ENCODE measurements around the gene EVX2. TPM values are rescaled to one million over a fixed set of nuclear protein-coding genes. Genes with fewer than 3 reads are reported as not detected.

The EVX2 gene
- total RNA-seq, 8 experiments from 2014 or later: 0.04 to 0.21 (median 0.09) TPM; not detected in 1

- in situ Hi-C loops (cut with MboI; ENCODE audit: low pct_unique_long_range_greater_than_20kb in 2 of 9, low sequenced_read_pairs in 9 of 9, unreplicated experiment in 9 of 9): loop anchor here in 3 of 9 experiments (25.0 kb wide), 3 partner anchors 694 to 1644 kb away; no protein-coding TSS in a partner anchor
- no peak overlapping the region for H3K27ac ChIP-seq
Measured at GRCh38 chr2:176118601-176119339, 35.0 kb upstream of the EVX2 start.

DNA sequence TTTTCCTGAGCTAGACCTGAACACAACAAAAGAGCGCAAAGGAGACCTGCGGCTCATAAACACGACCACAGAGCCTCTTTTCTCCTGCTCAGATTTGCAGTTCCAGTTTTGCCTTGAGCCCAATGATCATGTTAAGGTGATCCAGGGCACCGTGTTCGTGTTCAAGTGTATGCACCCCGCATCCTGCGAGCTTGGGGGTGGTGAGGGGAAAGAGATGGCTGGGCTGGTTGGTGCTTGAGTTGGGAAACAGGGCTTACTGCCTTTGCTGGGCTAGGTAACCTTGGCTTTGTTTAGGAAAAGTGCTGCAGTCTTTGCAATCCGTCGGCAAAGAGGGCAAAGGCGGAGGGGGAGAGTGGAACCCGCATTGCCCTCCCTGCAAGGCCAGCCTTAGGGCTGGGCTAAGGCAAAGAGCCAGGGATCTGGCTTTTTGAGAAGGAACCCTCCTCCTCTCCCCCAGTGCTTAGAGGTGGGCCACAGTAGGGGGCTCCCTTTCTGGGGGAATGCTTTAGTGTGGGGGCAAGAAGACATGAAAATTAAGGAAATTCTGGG, 34.1 kb upstream of the EVX2 start:
- ATAC-seq (replicated peaks in 6 of 8): no peak
- in situ Hi-C loops (cut with MboI; ENCODE audit: low pct_unique_long_range_greater_than_20kb in 2 of 9, low sequenced_read_pairs in 9 of 9, unreplicated experiment in 9 of 9): loop anchor here in 3 of 9 experiments (25.0 kb wide), 3 partner anchors 694 to 1644 kb away; no protein-coding TSS in a partner anchor
- Histone ChIP-seq H3K4me1 (replicated peaks in 1 of 2) (no peaks in the 10 kb centered on the region), H3K27ac (no peak overlapping the region), H3K4me3 (no peak overlapping the region)
- 12 to 100% (median 27%) methylated on average over 1 to 7 of the region's 11 CpGs; no CpG with 5 or more reads in 5 of the 10 experiments for WGBS, 10 experiments

More at GRCh38 chr2:176118601-176119339, 35.0 kb upstream of the EVX2 start:
- no peak for ATAC-seq (replicated peaks in 6 of 8)
- Histone ChIP-seq H3K4me1 (replicated peaks in 1 of 2) (peaks cover 0 to 5% of the 10 kb centered on the region in 2 donors), H3K4me3 (no peak overlapping the region)
- 7 to 63% (median 25%) methylated on average over 3 to 23 of the region's 24 CpGs for WGBS, 10 experiments

DNA sequence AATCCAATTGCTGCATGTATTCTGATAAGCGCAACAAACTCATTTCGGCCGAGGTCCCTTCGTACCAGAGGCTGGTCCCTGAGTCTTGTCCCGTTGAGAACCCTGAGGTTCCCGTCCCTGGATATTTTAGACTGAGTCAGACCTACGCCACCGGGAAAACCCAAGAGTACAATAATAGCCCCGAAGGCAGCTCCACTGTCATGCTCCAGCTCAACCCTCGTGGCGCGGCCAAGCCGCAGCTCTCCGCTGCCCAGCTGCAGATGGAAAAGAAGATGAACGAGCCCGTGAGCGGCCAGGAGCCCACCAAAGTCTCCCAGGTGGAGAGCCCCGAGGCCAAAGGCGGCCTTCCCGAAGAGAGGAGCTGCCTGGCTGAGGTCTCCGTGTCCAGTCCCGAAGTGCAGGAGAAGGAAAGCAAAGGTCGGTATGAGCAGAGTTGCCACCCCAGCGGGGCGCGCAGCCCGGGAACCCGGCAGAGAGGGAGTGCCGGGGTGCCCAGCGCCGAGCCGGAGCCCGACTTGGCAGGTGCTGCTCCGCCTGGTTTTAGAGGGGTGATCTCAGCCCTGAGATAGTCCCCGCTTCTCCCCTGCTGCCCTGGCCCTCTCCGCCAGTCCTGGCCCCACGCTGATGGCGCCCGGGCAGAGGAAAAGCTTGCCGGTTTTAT, 33.5 kb upstream of the EVX2 start:
- WGBS, 10 experiments: 0 to 81% (median 58%) methylated on average over 1 to 17 of the region's 40 CpGs; no CpG with 5 or more reads in 2 of the 10 experiments
- in situ Hi-C loops (cut with MboI; ENCODE audit: low pct_unique_long_range_greater_than_20kb in 2 of 9, low sequenced_read_pairs in 9 of 9, unreplicated experiment in 9 of 9): loop anchor here in 3 of 9 experiments (25.0 kb wide), 3 partner anchors 695 to 1645 kb away; no protein-coding TSS in a partner anchor
- no peak overlapping the region for H3K4me3 ChIP-seq

DNA sequence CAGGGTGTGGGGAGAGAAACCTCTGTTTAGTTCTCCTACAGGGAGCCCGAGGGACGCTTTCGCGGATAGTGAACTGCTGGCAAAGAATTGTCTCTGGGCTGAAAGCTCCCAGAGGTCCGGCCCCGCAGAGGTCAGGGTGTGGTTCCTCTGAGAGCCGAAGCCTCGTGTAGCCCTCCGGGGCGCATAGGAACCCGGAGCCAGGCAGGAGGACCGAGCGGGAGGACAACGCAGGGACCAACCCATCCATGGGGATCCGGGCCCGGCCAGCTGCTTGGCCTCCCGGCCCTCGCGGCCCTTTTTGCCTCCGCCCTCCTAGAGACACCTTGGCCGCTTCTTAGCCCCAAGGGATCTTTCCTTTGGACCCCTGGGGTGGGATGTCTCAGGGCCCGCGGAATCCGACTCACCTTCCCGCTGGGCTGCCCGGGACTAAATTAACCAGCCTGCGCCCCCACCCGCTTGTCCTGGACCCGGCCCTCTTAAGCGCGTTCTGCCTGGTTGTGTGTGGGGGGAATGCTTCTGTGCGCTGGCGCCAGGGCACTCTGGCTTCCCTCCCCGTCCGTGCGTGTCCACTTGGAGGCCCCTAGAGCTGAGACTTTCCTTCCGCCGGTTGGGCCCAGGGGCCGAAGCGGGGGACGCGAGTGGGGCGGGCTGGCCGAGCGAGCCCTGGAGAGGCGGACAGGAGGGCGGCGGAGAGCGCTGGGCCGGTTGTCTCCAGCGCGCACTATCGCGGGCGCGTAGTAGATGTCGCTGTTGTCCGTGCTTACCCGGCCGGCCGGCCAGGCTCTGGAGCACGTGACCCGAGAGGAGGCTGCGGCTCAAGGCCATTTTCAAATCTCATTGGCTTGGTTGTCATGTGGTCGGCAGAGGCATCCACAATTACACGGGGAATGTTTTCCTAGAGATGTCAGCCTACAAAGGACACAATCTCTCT, 32.4 kb upstream of the EVX2 start, which contains the start of gene HOXD10:
HOXD10 (plus strand) TSS at position 896 of the 931 bp plus-strand sequence. CDS start 56 bp downstream, outside the sequence.
- 5 to 77% (median 21%) methylated on average over 3 to 19 of the region's 66 CpGs for WGBS, 10 experiments
- no peaks in the 10 kb centered on the region for H3K4me1 ChIP-seq (replicated peaks in 1 of 2)
- in situ Hi-C loops (cut with MboI; ENCODE audit: low pct_unique_long_range_greater_than_20kb in 2 of 9, low sequenced_read_pairs in 9 of 9, unreplicated experiment in 9 of 9): loop anchor here in 3 of 9 experiments (25.0 kb wide), 3 partner anchors 696 to 1646 kb away; no protein-coding TSS in a partner anchor
- ATAC-seq (replicated peaks in 6 of 8): peak; percentile 58 to 97 (median 96)
- H3K27ac ChIP-seq: no peak within 1 kb of the TSS
- peak within 1 kb of the TSS; percentile 15 to 38 (median 23) for H3K4me3 ChIP-seq

More for the DNA sequence above, 33.5 kb upstream of the EVX2 start:
- peak in 1 of 8 experiments; percentile 12 for ATAC-seq (replicated peaks in 6 of 8)
- Histone ChIP-seq H3K4me1 (replicated peaks in 1 of 2) (no peaks in the 10 kb centered on the region), H3K27ac (no peak overlapping the region)

DNA sequence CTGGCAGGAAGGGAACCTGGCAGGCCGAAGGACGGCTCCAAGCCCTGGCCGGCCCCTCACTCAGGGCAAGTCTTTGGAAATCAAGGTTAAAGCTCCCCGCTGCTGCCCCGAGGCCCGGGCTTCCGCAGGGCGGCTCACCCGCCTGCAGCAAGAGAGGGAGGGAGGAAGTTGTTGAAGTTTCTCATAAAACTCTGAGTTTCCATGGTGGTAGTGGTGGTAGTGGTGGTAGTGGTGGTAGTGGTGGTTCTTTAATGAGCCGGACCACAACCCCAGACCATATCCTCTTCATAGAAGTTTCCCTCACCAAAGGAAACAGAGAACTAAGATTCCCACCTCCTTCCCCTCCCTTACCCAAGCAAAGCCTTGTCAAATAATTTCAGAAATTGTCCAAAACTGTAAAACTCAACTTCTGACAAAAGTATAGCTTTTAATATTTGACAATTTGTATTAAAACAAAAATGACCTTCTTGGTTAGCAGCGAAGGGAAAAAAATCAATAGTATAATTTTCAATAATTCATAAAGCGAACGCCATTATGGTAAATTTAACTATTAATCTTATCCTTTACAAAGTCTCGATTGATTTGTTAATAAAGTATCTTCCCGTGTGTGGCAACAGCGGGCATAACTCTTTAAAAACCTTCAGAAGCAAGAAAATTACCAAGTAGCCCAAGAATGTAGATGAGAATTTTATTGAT, 31.3 kb upstream of the EVX2 start:
- ATAC-seq (replicated peaks in 6 of 8): no peak
- in situ Hi-C loops (cut with MboI; ENCODE audit: low pct_unique_long_range_greater_than_20kb in 2 of 9, low sequenced_read_pairs in 9 of 9, unreplicated experiment in 9 of 9): loop anchor here in 3 of 9 experiments (25.0 kb wide), 3 partner anchors 697 to 1647 kb away; no protein-coding TSS in a partner anchor
- 23 to 93% (median 56%) methylated on average over 6 to 16 of the region's 16 CpGs for WGBS, 10 experiments
- no peak overlapping the region for H3K27ac ChIP-seq
- no peaks in the 10 kb centered on the region for H3K4me1 ChIP-seq (replicated peaks in 1 of 2)
- no peak overlapping the region for H3K4me3 ChIP-seq

DNA sequence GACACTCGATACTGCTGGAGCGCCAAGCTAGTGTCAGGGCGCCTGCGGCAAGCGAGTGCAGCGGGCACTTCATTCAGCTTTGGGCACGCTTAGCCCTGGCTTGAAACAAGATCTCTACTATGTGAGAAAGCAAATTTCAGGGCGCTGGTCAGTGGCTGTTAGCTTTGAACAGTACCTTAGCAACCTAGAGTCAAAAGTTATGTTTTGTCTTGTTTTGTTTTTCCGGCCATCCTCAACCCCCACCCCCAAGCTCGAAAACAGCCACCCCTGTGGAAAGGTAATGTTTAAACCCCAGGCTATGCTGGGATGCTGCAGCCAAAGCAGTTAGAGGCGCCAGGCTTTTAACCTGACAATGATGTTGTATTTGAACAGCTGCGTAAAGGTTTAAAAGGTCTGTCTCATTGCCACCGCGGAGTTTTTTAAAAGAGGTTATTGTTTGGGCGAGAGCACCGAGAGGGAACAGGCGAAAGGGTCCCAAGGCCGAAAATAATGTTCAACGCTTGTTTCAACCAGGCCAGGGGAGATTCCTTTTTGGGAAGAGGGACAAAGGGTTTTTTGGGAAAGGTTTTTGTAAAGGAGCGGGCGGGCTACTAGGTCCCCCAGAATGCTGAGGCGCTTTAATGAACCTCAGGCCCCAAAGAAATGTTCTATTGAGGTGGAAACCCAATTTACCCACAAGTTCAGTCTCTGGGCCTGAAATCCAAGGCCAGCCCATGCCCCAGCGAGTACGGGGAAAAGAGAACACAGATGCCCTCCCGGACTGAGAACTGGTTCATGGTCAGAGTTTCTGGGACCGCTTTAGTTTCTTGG, 30.6 kb upstream of the EVX2 start:
- ATAC-seq (replicated peaks in 6 of 8): peak in 1 of 8 experiments; percentile 2
- in situ Hi-C loops (cut with MboI; ENCODE audit: low pct_unique_long_range_greater_than_20kb in 2 of 9, low sequenced_read_pairs in 9 of 9, unreplicated experiment in 9 of 9): loop anchor here in 3 of 9 experiments (25.0 kb wide), 3 partner anchors 698 to 1648 kb away; no protein-coding TSS in a partner anchor
- Histone ChIP-seq H3K4me3 (no peak overlapping the region), H3K4me1 (replicated peaks in 1 of 2) (no peaks in the 10 kb centered on the region), H3K27ac (no peak overlapping the region)
- WGBS, 10 experiments: 0 to 90% (median 11%) methylated on average over 5 to 21 of the region's 26 CpGs

DNA sequence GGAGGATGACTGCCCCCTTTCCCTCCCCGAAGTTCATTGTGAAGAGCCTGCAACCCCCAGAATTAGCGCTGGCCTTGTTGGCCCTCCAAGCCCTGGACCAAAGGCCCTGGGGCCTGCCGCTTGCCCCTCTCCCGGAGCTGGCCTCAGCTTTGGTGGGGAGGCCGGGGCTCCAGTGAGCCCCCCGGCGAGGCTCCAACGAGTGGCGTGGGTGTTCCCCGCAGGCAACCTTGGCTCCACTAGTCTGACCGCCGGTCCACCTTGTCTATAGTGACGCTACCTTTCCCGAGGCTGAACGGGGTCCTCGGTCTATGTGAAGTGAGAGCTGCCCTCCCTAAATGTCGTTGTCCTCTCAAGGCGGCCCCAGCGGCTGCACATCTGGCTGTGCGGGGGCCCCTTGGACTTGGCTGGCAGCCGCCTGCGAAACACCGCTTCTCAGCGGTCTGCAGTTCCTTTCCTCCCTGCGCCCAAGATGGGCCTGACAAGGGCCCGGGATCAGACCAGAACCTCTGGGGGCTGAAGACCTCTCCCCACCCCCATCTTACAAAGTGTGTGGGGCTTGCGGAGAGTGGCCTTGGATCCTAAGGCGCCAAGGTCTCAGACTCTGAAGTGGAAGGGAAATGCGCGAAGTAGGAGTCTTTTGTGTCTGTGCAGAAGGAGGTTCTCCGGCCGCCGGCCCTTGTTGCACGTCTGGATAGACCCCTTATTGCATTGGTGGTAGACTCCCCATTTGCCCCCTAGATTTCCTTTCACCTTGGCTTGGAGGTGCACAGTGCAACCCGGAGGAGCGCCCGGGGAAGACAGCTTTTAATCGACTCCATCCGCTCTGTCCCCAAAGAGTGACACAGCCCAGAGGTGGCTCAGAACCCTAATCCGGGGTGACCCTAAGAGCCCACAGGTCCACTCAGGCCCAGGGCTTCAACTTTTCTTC, 28.9 kb upstream of the EVX2 start:
- ATAC-seq (replicated peaks in 6 of 8): no peak
- WGBS, 10 experiments: 0 to 29% (median 5%) methylated on average over 1 to 15 of the region's 40 CpGs; no CpG with 5 or more reads in 3 of the 10 experiments
- Histone ChIP-seq H3K27ac (no peak overlapping the region), H3K4me1 (replicated peaks in 1 of 2) (peaks cover 0 to 6% of the 10 kb centered on the region in 2 donors), H3K4me3 (no peak overlapping the region)
- in situ Hi-C loops (cut with MboI; ENCODE audit: low pct_unique_long_range_greater_than_20kb in 2 of 9, low sequenced_read_pairs in 9 of 9, unreplicated experiment in 9 of 9): loop anchor here in 3 of 9 experiments (25.0 kb wide), 3 partner anchors 700 to 1650 kb away; no protein-coding TSS in a partner anchor

- in situ Hi-C loops (cut with MboI; ENCODE audit: low pct_unique_long_range_greater_than_20kb in 2 of 9, low sequenced_read_pairs in 9 of 9, unreplicated experiment in 9 of 9): loop anchor here in 3 of 9 experiments (25.0 kb wide), 3 partner anchors 700 to 1650 kb away; no protein-coding TSS in a partner anchor
- Histone ChIP-seq H3K4me1 (replicated peaks in 1 of 2) (peaks cover 0 to 13% of the 10 kb centered on the region in 2 donors), H3K4me3 (no peak overlapping the region), H3K27ac (no peak overlapping the region)
- 0 to 100% (median 7%) methylated on average over 1 to 21 of the region's 29 CpGs; no CpG with 5 or more reads in 1 of the 10 experiments for WGBS, 10 experiments
- no peak for ATAC-seq (replicated peaks in 6 of 8)
Measured at GRCh38 chr2:176111846-176112374, 28.1 kb upstream of the EVX2 start.

- peaks cover 0 to 16% of the 10 kb centered on the region in 2 donors for H3K4me1 ChIP-seq (replicated peaks in 1 of 2)
- no peak overlapping the region for H3K4me3 ChIP-seq
- in situ Hi-C loops (cut with MboI; ENCODE audit: low pct_unique_long_range_greater_than_20kb in 2 of 9, low sequenced_read_pairs in 9 of 9, unreplicated experiment in 9 of 9): loop anchor here in 3 of 9 experiments (25.0 kb wide), 3 partner anchors 701 to 1651 kb away; no protein-coding TSS in a partner anchor
- WGBS, 10 experiments: 0 to 100% (median 4%) methylated on average over 1 to 16 of the region's 16 CpGs
- ATAC-seq (replicated peaks in 6 of 8): peak; percentile 0 to 55 (median 40)
- H3K27ac ChIP-seq: no peak overlapping the region
Measured at GRCh38 chr2:176111309-176111663, 27.5 kb upstream of the EVX2 start.
